ENCODE measurements around the gene IL36RN. TPM values are rescaled to one million over a fixed set of nuclear protein-coding genes. Genes with fewer than 3 reads are reported as not detected.

IL36RN gene
- total and polyA plus RNA-seq, 2 of the 13 experiments (the other 11 are each of a cell fraction or from before 2014, with no cell fraction given), result not detected

GRCh38 chr2:113111823-113112287 is 52.9 kb downstream of the IL36RN start (continued):
- TF ChIP-seq, protein P1, sequence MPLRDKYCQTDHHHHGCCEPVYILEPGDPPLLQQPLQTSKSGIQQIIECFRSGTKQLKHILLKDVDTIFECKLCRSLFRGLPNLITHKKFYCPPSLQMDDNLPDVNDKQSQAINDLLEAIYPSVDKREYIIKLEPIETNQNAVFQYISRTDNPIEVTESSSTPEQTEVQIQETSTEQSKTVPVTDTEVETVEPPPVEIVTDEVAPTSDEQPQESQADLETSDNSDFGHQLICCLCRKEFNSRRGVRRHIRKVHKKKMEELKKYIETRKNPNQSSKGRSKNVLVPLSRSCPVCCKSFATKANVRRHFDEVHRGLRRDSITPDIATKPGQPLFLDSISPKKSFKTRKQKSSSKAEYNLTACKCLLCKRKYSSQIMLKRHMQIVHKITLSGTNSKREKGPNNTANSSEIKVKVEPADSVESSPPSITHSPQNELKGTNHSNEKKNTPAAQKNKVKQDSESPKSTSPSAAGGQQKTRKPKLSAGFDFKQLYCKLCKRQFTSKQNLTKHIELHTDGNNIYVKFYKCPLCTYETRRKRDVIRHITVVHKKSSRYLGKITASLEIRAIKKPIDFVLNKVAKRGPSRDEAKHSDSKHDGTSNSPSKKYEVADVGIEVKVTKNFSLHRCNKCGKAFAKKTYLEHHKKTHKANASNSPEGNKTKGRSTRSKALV (CRISPR knock-in tag; IDR thresholded peaks at IDR 0.05), result no peak
- TF ChIP-seq SETDB1 (CRISPR knock-in tag; IDR thresholded peaks at IDR 0.05; ENCODE audit: borderline replicate concordance) (0 out of 2 replicates have a peak, but pooled peaks have one; percentile 21), ZNF564 (CRISPR knock-in tag; IDR thresholded peaks at IDR 0.05) (no peak), ZMYM4 (CRISPR knock-in tag; IDR thresholded peaks at IDR 0.05) (0 out of 2 replicates have a peak, but pooled peaks have one; percentile 13), ZNF282 (IDR thresholded peaks at IDR 0.05; ENCODE audit: partially characterized antibody) (no peak), ZNF468 (CRISPR knock-in tag; IDR thresholded peaks at IDR 0.05) (no peak), KAT2B (IDR thresholded peaks at IDR 0.05; ENCODE audit: borderline replicate concordance, low read depth, low read length) (no peak), ZNF256 (CRISPR knock-in tag; conservative IDR thresholded peaks at IDR 0.05) (no peak), ZNF280B (CRISPR knock-in tag; IDR thresholded peaks at IDR 0.05; ENCODE audit: borderline replicate concordance) (no peak), SALL1 (CRISPR knock-in tag; IDR thresholded peaks at IDR 0.05) (peak; percentile 40; the same call in 1 of the 2 replicates), MYC (CRISPR knock-in tag; IDR thresholded peaks at IDR 0.05; ENCODE audit: borderline replicate concordance) (no peak), ZNF382 (CRISPR knock-in tag; IDR thresholded peaks at IDR 0.05; ENCODE audit: borderline replicate concordance) (no peak), ZBTB44 (CRISPR knock-in tag; IDR thresholded peaks at IDR 0.05) (no peak), PHF21A (CRISPR knock-in tag; IDR thresholded peaks at IDR 0.05) (no peak), SP1 (IDR thresholded peaks at IDR 0.05) (no peak), SP1 (CRISPR knock-in tag; IDR thresholded peaks at IDR 0.05) (no peak), ZNF136 (CRISPR knock-in tag; IDR thresholded peaks at IDR 0.05; ENCODE audit: low read depth) (no peak)
- TF ChIP-seq, protein P2, sequence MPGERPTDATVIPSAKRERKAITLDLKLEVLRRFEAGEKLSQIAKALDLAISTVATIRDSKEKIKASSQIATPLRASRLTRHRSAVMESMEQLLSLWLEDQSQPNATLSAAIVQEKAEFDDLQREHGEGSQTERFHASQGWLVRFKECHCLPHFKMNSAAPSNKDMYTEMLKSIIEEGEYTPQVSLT (CRISPR knock-in tag; IDR thresholded peaks at IDR 0.05; ENCODE audit: borderline replicate concordance, low read depth), result no peak
- TF ChIP-seq, protein P3, sequence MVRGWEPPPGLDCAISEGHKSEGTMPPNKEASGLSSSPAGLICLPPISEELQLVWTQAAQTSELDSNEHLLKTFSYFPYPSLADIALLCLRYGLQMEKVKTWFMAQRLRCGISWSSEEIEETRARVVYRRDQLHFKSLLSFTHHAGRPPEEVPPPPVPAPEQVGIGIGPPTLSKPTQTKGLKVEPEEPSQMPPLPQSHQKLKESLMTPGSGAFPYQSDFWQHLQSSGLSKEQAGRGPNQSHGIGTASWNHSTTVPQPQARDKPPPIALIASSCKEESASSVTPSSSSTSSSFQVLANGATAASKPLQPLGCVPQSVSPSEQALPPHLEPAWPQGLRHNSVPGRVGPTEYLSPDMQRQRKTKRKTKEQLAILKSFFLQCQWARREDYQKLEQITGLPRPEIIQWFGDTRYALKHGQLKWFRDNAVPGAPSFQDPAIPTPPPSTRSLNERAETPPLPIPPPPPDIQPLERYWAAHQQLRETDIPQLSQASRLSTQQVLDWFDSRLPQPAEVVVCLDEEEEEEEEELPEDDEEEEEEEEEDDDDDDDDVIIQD (CRISPR knock-in tag; IDR thresholded peaks at IDR 0.05; ENCODE audit: low read depth), result no peak

Measured in HepG2 (cell line).